ENCODE measurements around the gene RNF169. TPM values are rescaled to one million over a fixed set of nuclear protein-coding genes. Genes with fewer than 3 reads are reported as not detected.
"Not testable (repeated sequence)": the region's sequence is repeated elsewhere in the genome, so short reads cannot be mapped to it uniquely, and the experiment has no call there.

RNF169 gene
- total and polyA plus RNA-seq, 2 of the 8 experiments (the other 6 are each of a cell fraction or from before 2014, with no cell fraction given) = 3.6 to 12.5 TPM

- TF ChIP-seq EZH2 (IDR thresholded peaks at IDR 0.05; ENCODE audit: low read depth, low read length, severe bottlenecking) (no peak), SIX5 (IDR thresholded peaks at IDR 0.05; ENCODE audit: low read depth, low read length) (no peak), SP2 (IDR thresholded peaks at IDR 0.05; ENCODE audit: low read length) (no peak), CBX8 (IDR thresholded peaks at IDR 0.05; ENCODE audit: borderline replicate concordance, low read depth, low read length) (no peak), E2F6 (IDR thresholded peaks at IDR 0.05) (no peak), SP4 (IDR thresholded peaks at IDR 0.05; ENCODE audit: low read length) (no peak), TAF7 (optimal IDR thresholded peaks at IDR 0.05; ENCODE audit: borderline replicate concordance, low read depth, low read length) (no peak), CREB1 (IDR thresholded peaks at IDR 0.05) (no peak)
Observed at GRCh38 chr11:74749965-74750296, 1.3 kb downstream of the RNF169 start (continued).

GRCh38 chr11:74750598-74750997 is 1.9 kb downstream of the RNF169 start:
- POLR2A ChIA-PET (ENCODE audit: partially characterized antibody) = interaction anchor here (0.8 to 3.3 kb wide), 2 partner anchors 11 to 33 kb away, joined by 3 to 13 read pairs; no protein-coding TSS in a partner anchor
- H3K4ac ChIP-seq (replicated peaks; ENCODE audit: insufficient read length, low read depth, low read length); H3K18ac ChIP-seq (ENCODE audit: extremely low read depth, low read length); H4K8ac ChIP-seq (ENCODE audit: extremely low read depth, insufficient read depth, low read length); H2BK20ac ChIP-seq (ENCODE audit: low read length); H4K91ac ChIP-seq (replicated peaks; ENCODE audit: insufficient read length, low read length); H3K79me1 ChIP-seq (ENCODE audit: low read depth, low read length); H3K9me3 ChIP-seq (ENCODE audit: insufficient read depth in 2 of 2, low read depth in 1 of 2, low read length in 1 of 2); H2BK120ac ChIP-seq (replicated peaks; ENCODE audit: low read depth, low read length); FAIRE-seq; H3K9ac ChIP-seq (replicated peaks in 1 of 4; ENCODE audit: extremely low read depth in 1 of 4, low read depth in 3 of 4, low read length in 3 of 4); H3K27me3 ChIP-seq (replicated peaks in 1 of 4; ENCODE audit: control insufficient read depth in 3 of 4, extremely low read depth in 1 of 4, insufficient read depth in 3 of 4, low read length in 3 of 4); H2BK15ac ChIP-seq (ENCODE audit: low read length); H3K14ac ChIP-seq (ENCODE audit: insufficient read length); H3K56ac ChIP-seq (replicated peaks; ENCODE audit: insufficient read length, low read depth, low read length); H4K20me1 ChIP-seq (replicated peaks in 1 of 2; ENCODE audit: control insufficient read depth in 1 of 2, insufficient read depth in 2 of 2, low read length in 2 of 2); H3K23ac ChIP-seq (ENCODE audit: insufficient read length); H3K27ac ChIP-seq (ENCODE audit: low read depth, low read length); H3K4me3 ChIP-seq (ENCODE audit: extremely low read depth in 1 of 4, insufficient read depth in 2 of 4, low read depth in 3 of 4, low read length in 4 of 4); H3K36me3 ChIP-seq (ENCODE audit: control insufficient read depth in 2 of 4, insufficient read depth in 4 of 4, low read length in 3 of 4); H2BK12ac ChIP-seq (ENCODE audit: low read depth, low read length); H2AK5ac ChIP-seq (ENCODE audit: low read depth, low read length); H3K4me2 ChIP-seq (ENCODE audit: insufficient read depth in 1 of 2, low read depth in 2 of 2, low read length in 2 of 2); H3K23me2 ChIP-seq (ENCODE audit: low read depth, low read length); H2BK5ac ChIP-seq (ENCODE audit: low read depth, low read length); DNase-seq (ENCODE audit: low read depth in 1 of 2, low spot score in 2 of 2); H4K5ac ChIP-seq (ENCODE audit: insufficient read length, low read depth, low read length); H2AFZ ChIP-seq (ENCODE audit: low read length): not testable (repeated sequence)
- WGBS, 2 experiments (ENCODE audit: extremely low coverage in 1 of 2, insufficient coverage in 1 of 2, insufficient read length in 1 of 2, insufficient replicate concordance in 2 of 2, low coverage in 1 of 2, low lambda C conversion rate in 2 of 2, missing lambda C conversion rate in 1 of 2) = 96% methylated on average over 4 of the region's 14 CpGs; no CpG with 5 or more reads in 1 of the 2 experiments
- CTCF ChIA-PET (ENCODE audit: partially characterized antibody) = interaction anchor here (0.9 to 3.5 kb wide), 3 partner anchors 11 to 48 kb away, joined by 3 to 14 read pairs (median 3); no protein-coding TSS in a partner anchor
- H3K79me2 ChIP-seq (ENCODE audit: control insufficient read depth in 1 of 2, insufficient read depth in 2 of 2, low read length in 2 of 2) = peaks cover 0 to 53% of the 10 kb centered on the region in 2 experiments; a peak in 2 of 4 replicates
- peaks cover 4 to 12% (median 5%) of the 10 kb centered on the region in 4 experiments; a peak in 6 of 7 replicates for H3K4me1 ChIP-seq (replicated peaks in 1 of 4; ENCODE audit: control insufficient read depth in 3 of 4, insufficient read depth in 4 of 4, low read length in 3 of 4)

Data from H1 (cell line).